ENCODE data around the gene DDX46. TPM values are rescaled to one million over a fixed set of nuclear protein-coding genes. Genes with fewer than 3 reads are reported as not detected.

The DDX46 gene
- polyA plus RNA-seq, 2 of the 4 experiments (the other 2 are of a cell fraction) = 104 TPM

DNA sequence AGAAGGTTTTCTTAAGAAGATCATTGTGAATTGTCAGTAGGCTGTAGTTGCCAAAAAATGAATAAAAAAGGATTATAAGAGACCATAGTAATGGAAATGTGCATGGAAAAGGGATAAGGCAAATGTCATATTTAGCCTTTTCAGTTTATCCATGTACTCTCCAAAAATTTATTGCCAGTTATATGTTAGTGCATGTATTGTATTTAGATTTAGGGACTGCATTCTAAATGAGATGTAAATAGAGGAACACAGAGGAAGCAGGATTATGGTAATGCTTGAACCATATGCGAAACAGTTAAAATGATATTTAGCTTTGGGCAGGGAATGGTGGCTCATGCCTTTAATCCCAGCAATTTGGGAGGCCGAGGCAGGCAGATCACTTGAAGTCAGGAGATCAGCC lies 33.0 kb downstream of the DDX46 start:
- Histone ChIP-seq H3K27ac (no peak overlapping the region), H3K4me2 (no peak overlapping the region), H3K4me3 (no peak overlapping the region), H3K4me1 (no peaks in the 10 kb centered on the region), H3K9me3 (no peaks in the 10 kb centered on the region)
- DNase-seq (ENCODE audit: low read depth in 1 of 2, low spot score in 1 of 2) (no peak), ATAC-seq (no peak), FAIRE-seq (no peak)
- TF ChIP-seq MAZ (IDR thresholded peaks at IDR 0.05; ENCODE audit: borderline replicate concordance, low read depth, low read length) = no peak
- no peak for TF ChIP-seq CBX8 (IDR thresholded peaks at IDR 0.05)
- no peak for TF ChIP-seq NPAS2 (CRISPR knock-in tag; IDR thresholded peaks at IDR 0.05; ENCODE audit: borderline replicate concordance)
- no peak for TF ChIP-seq HEYL (CRISPR knock-in tag; IDR thresholded peaks at IDR 0.05)
- ChIA-PET POLR2A (interaction anchor here (0.6 kb wide), 1 partner anchor 54 kb away, joined by 4 read pairs; no protein-coding TSS in a partner anchor), CTCF (interaction anchor here (0.6 to 1.5 kb wide), 4 partner anchors 22 to 115 kb away, joined by 3 to 8 read pairs (median 6); partner anchors contain the start of gene PCBD2)
- 99% methylated on average over 2 of the region's 2 CpGs for WGBS (ENCODE audit: missing lambda C conversion rate)

DNA sequence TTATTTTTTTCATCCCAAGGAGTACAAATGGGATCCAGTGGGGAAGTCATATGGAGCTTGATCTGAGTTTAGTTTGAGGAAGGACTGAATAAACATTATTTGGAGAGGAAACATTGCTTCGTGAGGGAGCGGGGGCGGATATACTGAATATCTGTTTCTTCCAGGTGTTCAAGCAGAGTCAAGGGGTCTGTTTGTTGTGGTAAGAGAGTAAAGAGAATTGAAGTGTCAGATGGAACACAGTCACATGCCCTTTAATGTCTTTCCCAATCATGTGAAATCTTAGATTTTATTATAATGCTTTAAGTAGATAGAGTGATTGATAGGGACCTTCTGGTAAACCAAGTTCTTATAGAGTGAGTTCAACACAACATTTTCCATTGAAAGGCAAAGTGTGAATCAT lies 33.7 kb downstream of the DDX46 start:
- H3K4me3 ChIP-seq = no peak overlapping the region
- no peak for FAIRE-seq
- no peak overlapping the region for H3K27ac ChIP-seq
- no peaks in the 10 kb centered on the region for H3K4me1 ChIP-seq
- TF ChIP-seq RNF2 (IDR thresholded peaks at IDR 0.05; ENCODE audit: borderline replicate concordance, low read depth) (no peak), HOXA7 (CRISPR knock-in tag; IDR thresholded peaks at IDR 0.05) (no peak), KDM1A (IDR thresholded peaks at IDR 0.05; ENCODE audit: low read depth) (no peak), JUNB (IDR thresholded peaks at IDR 0.05) (no peak), SMC3 (IDR thresholded peaks at IDR 0.05) (no peak), MAFK (IDR thresholded peaks at IDR 0.05; ENCODE audit: partially characterized antibody) (no peak)
- TF ChIP-seq, protein P1, sequence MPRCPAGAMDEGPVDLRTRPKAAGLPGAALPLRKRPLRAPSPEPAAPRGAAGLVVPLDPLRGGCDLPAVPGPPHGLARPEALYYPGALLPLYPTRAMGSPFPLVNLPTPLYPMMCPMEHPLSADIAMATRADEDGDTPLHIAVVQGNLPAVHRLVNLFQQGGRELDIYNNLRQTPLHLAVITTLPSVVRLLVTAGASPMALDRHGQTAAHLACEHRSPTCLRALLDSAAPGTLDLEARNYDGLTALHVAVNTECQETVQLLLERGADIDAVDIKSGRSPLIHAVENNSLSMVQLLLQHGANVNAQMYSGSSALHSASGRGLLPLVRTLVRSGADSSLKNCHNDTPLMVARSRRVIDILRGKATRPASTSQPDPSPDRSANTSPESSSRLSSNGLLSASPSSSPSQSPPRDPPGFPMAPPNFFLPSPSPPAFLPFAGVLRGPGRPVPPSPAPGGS (IDR thresholded peaks at IDR 0.05) = no peak
- POLR2A ChIA-PET = no interaction called here
- no peak overlapping the region for H3K4me2 ChIP-seq
- CTCF ChIA-PET = interaction anchor here (1.4 to 1.5 kb wide), 2 partner anchors 21 to 112 kb away, joined by 7 to 8 read pairs; partner anchors contain the start of gene PCBD2
- ATAC-seq = no peak
- 94% methylated on average over 3 of the region's 3 CpGs for WGBS (ENCODE audit: missing lambda C conversion rate)
- H3K9me3 ChIP-seq = no peaks in the 10 kb centered on the region
- DNase-seq (ENCODE audit: low read depth in 1 of 2, low spot score in 1 of 2) = no peak

GRCh38 chr5:134793111-134793510 lies 34.5 kb downstream of the DDX46 start:
- DNase-seq (ENCODE audit: low read depth in 1 of 2, low spot score in 1 of 2) (no peak), FAIRE-seq (no peak), ATAC-seq (no peak)
- no peaks in the 10 kb centered on the region for H3K4me1 ChIP-seq
- CTCF ChIA-PET = interaction anchor here (0.6 to 1.7 kb wide), 4 partner anchors 8 to 83 kb away, joined by 3 to 8 read pairs (median 4); no protein-coding TSS in a partner anchor
- no peak overlapping the region for H3K4me3 ChIP-seq
- no peaks in the 10 kb centered on the region for H3K9me3 ChIP-seq
- 76% methylated on average over 4 of the region's 4 CpGs for WGBS (ENCODE audit: missing lambda C conversion rate)
- no peak overlapping the region for H3K27ac ChIP-seq
- no peak overlapping the region for H3K4me2 ChIP-seq
- POLR2A ChIA-PET = no interaction called here
- TF ChIP-seq EHF (CRISPR knock-in tag; IDR thresholded peaks at IDR 0.05) (no peak), CHD4 (IDR thresholded peaks at IDR 0.05; ENCODE audit: borderline replicate concordance) (no peak), KDM1A (IDR thresholded peaks at IDR 0.05; ENCODE audit: low read depth) (no peak), NFE2L2 (conservative IDR thresholded peaks at IDR 0.05; ENCODE audit: low read length) (no peak), SMC3 (IDR thresholded peaks at IDR 0.05) (no peak), GATA3 (IDR thresholded peaks at IDR 0.05; ENCODE audit: borderline replicate concordance) (no peak), ESRRA (IDR thresholded peaks at IDR 0.05; ENCODE audit: borderline replicate concordance, low read length) (no peak), FOSB (CRISPR knock-in tag; IDR thresholded peaks at IDR 0.05) (no peak), RNF2 (IDR thresholded peaks at IDR 0.05; ENCODE audit: borderline replicate concordance, low read depth) (no peak), ZFP36 (IDR thresholded peaks at IDR 0.05; ENCODE audit: borderline replicate concordance, partially characterized antibody) (no peak)
- TF ChIP-seq, protein P2, sequence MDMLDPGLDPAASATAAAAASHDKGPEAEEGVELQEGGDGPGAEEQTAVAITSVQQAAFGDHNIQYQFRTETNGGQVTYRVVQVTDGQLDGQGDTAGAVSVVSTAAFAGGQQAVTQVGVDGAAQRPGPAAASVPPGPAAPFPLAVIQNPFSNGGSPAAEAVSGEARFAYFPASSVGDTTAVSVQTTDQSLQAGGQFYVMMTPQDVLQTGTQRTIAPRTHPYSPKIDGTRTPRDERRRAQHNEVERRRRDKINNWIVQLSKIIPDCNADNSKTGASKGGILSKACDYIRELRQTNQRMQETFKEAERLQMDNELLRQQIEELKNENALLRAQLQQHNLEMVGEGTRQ (IDR thresholded peaks at IDR 0.05) = no peak
- TF ChIP-seq, protein P1 (IDR thresholded peaks at IDR 0.05) = no peak
- TF ChIP-seq, protein P3, sequence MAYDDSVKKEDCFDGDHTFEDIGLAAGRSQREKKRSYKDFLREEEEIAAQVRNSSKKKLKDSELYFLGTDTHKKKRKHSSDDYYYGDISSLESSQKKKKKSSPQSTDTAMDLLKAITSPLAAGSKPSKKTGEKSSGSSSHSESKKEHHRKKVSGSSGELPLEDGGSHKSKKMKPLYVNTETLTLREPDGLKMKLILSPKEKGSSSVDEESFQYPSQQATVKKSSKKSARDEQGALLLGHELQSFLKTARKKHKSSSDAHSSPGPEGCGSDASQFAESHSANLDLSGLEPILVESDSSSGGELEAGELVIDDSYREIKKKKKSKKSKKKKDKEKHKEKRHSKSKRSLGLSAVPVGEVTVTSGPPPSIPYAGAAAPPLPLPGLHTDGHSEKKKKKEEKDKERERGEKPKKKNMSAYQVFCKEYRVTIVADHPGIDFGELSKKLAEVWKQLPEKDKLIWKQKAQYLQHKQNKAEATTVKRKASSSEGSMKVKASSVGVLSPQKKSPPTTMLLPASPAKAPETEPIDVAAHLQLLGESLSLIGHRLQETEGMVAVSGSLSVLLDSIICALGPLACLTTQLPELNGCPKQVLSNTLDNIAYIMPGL (CRISPR knock-in tag; IDR thresholded peaks at IDR 0.05; ENCODE audit: borderline replicate concordance) = no peak
- TF ChIP-seq, protein P4, sequence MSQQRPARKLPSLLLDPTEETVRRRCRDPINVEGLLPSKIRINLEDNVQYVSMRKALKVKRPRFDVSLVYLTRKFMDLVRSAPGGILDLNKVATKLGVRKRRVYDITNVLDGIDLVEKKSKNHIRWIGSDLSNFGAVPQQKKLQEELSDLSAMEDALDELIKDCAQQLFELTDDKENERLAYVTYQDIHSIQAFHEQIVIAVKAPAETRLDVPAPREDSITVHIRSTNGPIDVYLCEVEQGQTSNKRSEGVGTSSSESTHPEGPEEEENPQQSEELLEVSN (IDR thresholded peaks at IDR 0.05; ENCODE audit: borderline replicate concordance, low read depth) = no peak
